Measurements from ENCODE around the gene DNAH17.

The DNAH17 gene

GRCh38 chr17:78544881-78545755 lies 32.1 kb downstream of the DNAH17 start:
- DNase-seq, result no peak

- DNase-seq, result no peak
These were observed 35.5 kb downstream of the DNAH17 start for GRCh38 chr17:78541488-78542206.

GRCh38 chr17:78539781-78540180 lies 37.4 kb downstream of the DNAH17 start:
- no peak for DNase-seq

- no peak for DNase-seq
These were observed 39.0 kb downstream of the DNAH17 start for GRCh38 chr17:78538033-78538776.

GRCh38 chr17:78537217-78537860 lies 39.9 kb downstream of the DNAH17 start:
- no peak for DNase-seq

GRCh38 chr17:78535273-78536197 lies 41.7 kb downstream of the DNAH17 start:
- DNase-seq, result no peak

GRCh38 chr17:78534492-78535272 lies 42.5 kb downstream of the DNAH17 start:
- no peak for DNase-seq

- no peak for DNase-seq
These were observed 44.1 kb downstream of the DNAH17 start for GRCh38 chr17:78532922-78533640.

GRCh38 chr17:78532311-78532710 lies 44.9 kb downstream of the DNAH17 start:
- no peak for DNase-seq

GRCh38 chr17:78530675-78531074 lies 46.5 kb downstream of the DNAH17 start:
- no peak for DNase-seq

- no peak for DNase-seq
These were observed 47.1 kb downstream of the DNAH17 start for GRCh38 chr17:78529871-78530670.

GRCh38 chr17:78529251-78529650 lies 47.9 kb downstream of the DNAH17 start:
- no peak for DNase-seq

GRCh38 chr17:78528541-78528940 lies 48.7 kb downstream of the DNAH17 start:
- DNase-seq, result no peak

GRCh38 chr17:78527345-78527744 lies 49.9 kb downstream of the DNAH17 start:
- no peak for DNase-seq

- DNase-seq, result no peak
These were observed 50.8 kb downstream of the DNAH17 start for GRCh38 chr17:78526231-78527025.

GRCh38 chr17:78525511-78526160 lies 51.6 kb downstream of the DNAH17 start:
- no peak for DNase-seq

- no peak for DNase-seq
These were observed 52.2 kb downstream of the DNAH17 start for GRCh38 chr17:78524870-78525510.
